ENCODE results near the gene TRIP12. TPM values are rescaled to one million over a fixed set of nuclear protein-coding genes. Genes with fewer than 3 reads are reported as not detected.
"Not testable (repeated sequence)": the region's sequence is repeated elsewhere in the genome, so short reads cannot be mapped to it uniquely, and the experiment has no call there.

TRIP12 gene
- total and polyA plus RNA-seq, 12 donors = 15.6 to 247 (median 198) TPM

- no peak overlapping the region for H3K27ac ChIP-seq
These were observed 195.9 kb downstream of the TRIP12 start for GRCh38 chr2:229725716-229726574.

GRCh38 chr2:229723192-229723591, 198.6 kb downstream of the TRIP12 start:
- not testable (repeated sequence) for DNase-seq, H3K4me3 ChIP-seq
- WGBS, 2 donors = 75 to 88% methylated on average over 3 of the region's 3 CpGs

More at GRCh38 chr2:229725716-229726574, 195.9 kb downstream of the TRIP12 start:
- H3K27me3 ChIP-seq = peaks cover 0 to 12% (median 5%) of the 10 kb centered on the region in 7 donors
- H3K36me3 ChIP-seq = no peaks in the 10 kb centered on the region
- intact Hi-C loops (cut with DNase I) = no loop called here
- peaks cover 0 to 7% (median 0%) of the 10 kb centered on the region in 11 donors for H3K9me3 ChIP-seq
- DNase-seq = no peak
- H3K4me3 ChIP-seq = no peak overlapping the region
- 57 to 62% methylated on average over 7 of the region's 7 CpGs for WGBS, 2 donors
- no peak for TF ChIP-seq CTCF (IDR thresholded peaks at IDR 0.05)
- no peaks in the 10 kb centered on the region for H3K4me1 ChIP-seq
- ATAC-seq = peak in 1 of 8 donors; percentile 31

GRCh38 chr2:229719926-229720647, 201.7 kb downstream of the TRIP12 start:
- DNase-seq = no peak
- TF ChIP-seq CTCF (IDR thresholded peaks at IDR 0.05) = no peak
- H3K4me3 ChIP-seq = no peak overlapping the region
- 52 to 58% methylated on average over 3 of the region's 3 CpGs for WGBS, 2 donors
- H3K4me1 ChIP-seq = peaks cover 0 to 6% (median under 1%) of the 10 kb centered on the region in 9 donors
- H3K9me3 ChIP-seq = peaks cover 0 to 7% (median 0%) of the 10 kb centered on the region in 11 donors
- peaks cover 0 to 66% (median 48%) of the 10 kb centered on the region in 7 donors for H3K27me3 ChIP-seq
- no peaks in the 10 kb centered on the region for H3K36me3 ChIP-seq
- ATAC-seq = no peak
- H3K27ac ChIP-seq = no peak overlapping the region
- intact Hi-C loops (cut with DNase I) = no loop called here

More at GRCh38 chr2:229723192-229723591, 198.6 kb downstream of the TRIP12 start:
- H3K9me3 ChIP-seq; H3K27ac ChIP-seq; ATAC-seq; intact Hi-C loops (cut with DNase I); H3K36me3 ChIP-seq; H3K4me1 ChIP-seq: not testable (repeated sequence)
- H3K27me3 ChIP-seq = peaks cover 0 to 35% (median 20%) of the 10 kb centered on the region in 7 donors

- H3K4me1 ChIP-seq = peaks cover 2 to 21% (median 16%) of the 10 kb centered on the region in 9 donors
- DNase-seq (no peak), ATAC-seq (no peak)
- intact Hi-C loops (cut with DNase I) = no loop called here
- no peaks in the 10 kb centered on the region for H3K36me3 ChIP-seq
- H3K27ac ChIP-seq = no peak overlapping the region
- peaks cover 0 to 7% (median 0%) of the 10 kb centered on the region in 11 donors for H3K9me3 ChIP-seq
- peaks cover 15 to 86% (median 66%) of the 10 kb centered on the region in 7 donors for H3K27me3 ChIP-seq
- WGBS, 2 donors = 37 to 39% methylated on average over 2 of the region's 2 CpGs
- no peak for TF ChIP-seq CTCF (IDR thresholded peaks at IDR 0.05)
- no peak overlapping the region for H3K4me3 ChIP-seq
These were observed 203.8 kb downstream of the TRIP12 start for GRCh38 chr2:229718057-229718456.
